Endothelial cell of umbilical vein (primary cell): ENCODE measurements around the gene SMCO2. TPM values are rescaled to one million over a fixed set of nuclear protein-coding genes. Genes with fewer than 3 reads are reported as not detected.

Experiments used
- BruUV-seq: library from RNA; stranded (reverse); fragments of 400-500 nt; replicated peaks from 2 replicates; lab custom pipeline; 2021; lab: Mats Ljungman, UMichigan
- CTCF ChIA-PET: fragments of 300-600, 350-600 bp; sonication (Branson Sonifier 250); formaldehyde crosslinking; loops from one replicate; lab custom pipeline; 2021; ENCODE audit warnings: antibody characterized with exemption, inconsistent platforms; lab: Charles Lee
- POLR2A ChIA-PET: fragments of 300-600, 350-600 bp; sonication (Branson Sonifier 250); formaldehyde crosslinking; loops from one replicate; lab custom pipeline; 2021; ENCODE audit warnings: antibody characterized with exemption, inconsistent platforms; lab: Charles Lee
- DNase-seq: peaks from one replicate; pipeline ENCODE4 v3.0.0-alpha.2; 2011; ENCODE audit warnings: low read depth, low spot score
- FAIRE-seq: peaks from 2 replicates; lab custom pipeline; 2011; peaks lifted over from hg19 to GRCh38; lab: Jason Lieb, UNC
- H2AFZ ChIP-seq: 2 replicates; pipeline ENCODE4 v1.6.0; 2012; ENCODE audit warnings: low read depth, low read length, control low read depth, inconsistent platforms
- H3K27ac ChIP-seq: 2 replicates; pipeline ENCODE4 v1.5.1; 2011; ENCODE audit warnings: low read depth, mild to moderate bottlenecking, control low read depth, low read length, moderate library complexity; ENCODE audit not compliant: insufficient read depth
- H3K27me3 ChIP-seq, 2 experiments: 2 replicates each; pipeline versions ENCODE4 v1.6.0 to v1.6.1; 2011; ENCODE audit warnings: low read length in 2 of 2, mixed read lengths in 1 of 2; ENCODE audit not compliant: control insufficient read depth in 2 of 2, insufficient read depth in 2 of 2
- H3K36me3 ChIP-seq, 2 experiments: 2 replicates in 1 of 2; 3 replicates in 1 of 2; pipeline ENCODE4 v1.5.1; 2011; ENCODE audit warnings: low read length in 2 of 2, mild to moderate bottlenecking in 1 of 2, moderate library complexity in 1 of 2; ENCODE audit not compliant: control insufficient read depth in 2 of 2, insufficient read depth in 2 of 2; ENCODE audit errors: extremely low read depth in 1 of 2
- H3K4me1 ChIP-seq: 3 replicates; pipeline ENCODE4 v1.5.1; 2011; ENCODE audit warnings: mild to moderate bottlenecking, low read length; ENCODE audit not compliant: control insufficient read depth, insufficient read depth; ENCODE audit errors: extremely low read depth
- H3K4me2 ChIP-seq: 2 replicates; pipeline ENCODE4 v1.6.1; 2011; ENCODE audit warnings: low read length, control low read depth, mixed read lengths; ENCODE audit not compliant: insufficient read depth
- H3K4me3 ChIP-seq, 3 experiments: fragments of 200-600 bp in 1 of 3; sonication (generic), shearing (Covaris generic) in 1 of 3; replicated peaks in 1 of 3; 2 replicates each; pipeline ENCODE4 v1.5.1; 2011 to 2016; ENCODE audit warnings: control low read depth in 3 of 3, low read length in 3 of 3, mild to moderate bottlenecking in 2 of 3, inconsistent platforms in 1 of 3, low read depth in 1 of 3, moderate library complexity in 1 of 3; ENCODE audit not compliant: insufficient read depth in 1 of 3
- H3K79me2 ChIP-seq: 2 replicates; pipeline ENCODE4 v1.6.0; 2012; ENCODE audit warnings: low read length, inconsistent platforms; ENCODE audit not compliant: control insufficient read depth, insufficient read depth
- H3K9ac ChIP-seq: replicated peaks from 2 replicates; pipeline ENCODE3; 2011; ENCODE audit warnings: low read length, control low read depth; ENCODE audit not compliant: insufficient read depth; ENCODE audit errors: extremely low read depth
- H3K9me1 ChIP-seq: replicated peaks from 3 replicates; pipeline ENCODE4 v1.6.0; 2011; ENCODE audit warnings: mild to moderate bottlenecking, low read length; ENCODE audit not compliant: control insufficient read depth, insufficient read depth; ENCODE audit errors: extremely low read depth
- H3K9me3 ChIP-seq: replicated peaks from 2 replicates; pipeline ENCODE4 v1.5.1; 2012; ENCODE audit warnings: low read length, inconsistent platforms; ENCODE audit not compliant: control insufficient read depth, insufficient read depth
- H4K20me1 ChIP-seq: replicated peaks from 2 replicates; pipeline ENCODE3; 2011; ENCODE audit warnings: mild to moderate bottlenecking, low read length; ENCODE audit not compliant: control insufficient read depth, insufficient read depth; ENCODE audit errors: extremely low read depth
- EZH2 ChIP-seq: IDR thresholded peaks from 2 replicates; pipeline ENCODE4 v1.6.1; 2012; ENCODE audit warnings: borderline replicate concordance, low read depth, mild to moderate bottlenecking, moderate library complexity, low read length, inconsistent platforms; ENCODE audit not compliant: severe bottlenecking
- dilution Hi-C: fragments of 300-500 bp; cut with MboI; formaldehyde crosslinking; loops from one replicate; pipeline ENCODE4 v1.15.0; 2019; ENCODE audit warnings: low sequenced_read_pairs; ENCODE audit not compliant: extremely low pct_ligation_motif_present
- intact Hi-C: fragments of 100-400 bp; cut with micrococcal nuclease; formaldehyde crosslinking; loops from one replicate; pipeline ENCODE4 v1.10.0; 2022
- polyA plus RNA-seq, 4 experiments: library from polyadenylated mRNA; depleted of rRNA in 3 of 4; stranded (reverse) in 3 of 4; unstranded in 1 of 4; fragments of >200 nt; gene quantifications; 2 replicates each; pipeline versions ENCODE4 v1.2.1 to v1.2.3, GENCODE V29; 2011 to 2012; ENCODE audit warnings: missing spikeins in 1 of 4
- total RNA-seq: library from RNA; stranded (reverse); gene quantifications from 2 replicates; pipeline ENCODE4 v1.2.3, GENCODE V29; 2021
- TF ChIP-seq, protein P1 (sequence below), 2 donors: IDR thresholded peaks; 1 replicate in 1 of 2; 2 replicates in 1 of 2; pipeline ENCODE4 v1.5.1; 2011; ENCODE audit warnings: low read length in 2 of 2, mild to moderate bottlenecking in 2 of 2, moderate library complexity in 2 of 2, control low read depth in 1 of 2, inconsistent platforms in 1 of 2, low read depth in 1 of 2; ENCODE audit not compliant: insufficient read depth in 1 of 2; ENCODE audit errors: extremely low read depth in 1 of 2

The SMCO2 gene
- total and polyA plus RNA-seq, 2 donors (not counting 3 experiments of a cell fraction or from before 2014, with no cell fraction given): 0.33 to 0.49 TPM

DNA sequence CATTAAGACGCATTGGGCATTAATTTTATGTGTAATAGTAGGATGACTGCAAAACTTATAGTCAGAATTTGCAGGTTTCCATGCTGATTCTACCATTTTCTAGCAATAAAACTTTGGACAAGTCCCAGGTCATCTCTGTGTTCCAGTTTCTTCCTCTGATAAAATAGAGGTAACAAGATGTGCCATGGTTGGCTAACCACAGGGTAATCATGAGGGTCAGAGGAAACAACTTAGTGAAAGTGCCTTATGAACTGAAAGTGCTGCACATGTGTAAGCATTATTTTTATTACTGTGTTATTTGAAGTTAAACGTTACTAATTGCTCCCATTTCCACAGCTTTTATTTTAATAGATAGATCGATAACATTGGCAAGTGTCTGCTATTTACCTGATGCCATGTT is 21.1 kb downstream of the SMCO2 start:
- Histone ChIP-seq H3K9ac (no peak overlapping the region), H3K79me2 (no peaks in the 10 kb centered on the region), H4K20me1 (no peaks in the 10 kb centered on the region), H3K4me2 (no peak overlapping the region), H3K27me3 (no peaks in the 10 kb centered on the region), H3K9me1 (no peaks in the 10 kb centered on the region), H3K9me3 (no peaks in the 10 kb centered on the region), H3K4me3 (no peak overlapping the region), H3K27ac (no peak overlapping the region), H3K4me1 (peaks cover 10% of the 10 kb centered on the region), H3K36me3 (no peaks in the 10 kb centered on the region), H2AFZ (no peak overlapping the region)
- FAIRE-seq (no peak), DNase-seq (no peak)
- ChIA-PET CTCF (no interaction called here), POLR2A (no interaction called here)
- dilution Hi-C loops (no loop called here), intact Hi-C loops (no loop called here)
- BruUV-seq: no TSS peak
- TF ChIP-seq EZH2: no peak
- TF ChIP-seq, protein P1, sequence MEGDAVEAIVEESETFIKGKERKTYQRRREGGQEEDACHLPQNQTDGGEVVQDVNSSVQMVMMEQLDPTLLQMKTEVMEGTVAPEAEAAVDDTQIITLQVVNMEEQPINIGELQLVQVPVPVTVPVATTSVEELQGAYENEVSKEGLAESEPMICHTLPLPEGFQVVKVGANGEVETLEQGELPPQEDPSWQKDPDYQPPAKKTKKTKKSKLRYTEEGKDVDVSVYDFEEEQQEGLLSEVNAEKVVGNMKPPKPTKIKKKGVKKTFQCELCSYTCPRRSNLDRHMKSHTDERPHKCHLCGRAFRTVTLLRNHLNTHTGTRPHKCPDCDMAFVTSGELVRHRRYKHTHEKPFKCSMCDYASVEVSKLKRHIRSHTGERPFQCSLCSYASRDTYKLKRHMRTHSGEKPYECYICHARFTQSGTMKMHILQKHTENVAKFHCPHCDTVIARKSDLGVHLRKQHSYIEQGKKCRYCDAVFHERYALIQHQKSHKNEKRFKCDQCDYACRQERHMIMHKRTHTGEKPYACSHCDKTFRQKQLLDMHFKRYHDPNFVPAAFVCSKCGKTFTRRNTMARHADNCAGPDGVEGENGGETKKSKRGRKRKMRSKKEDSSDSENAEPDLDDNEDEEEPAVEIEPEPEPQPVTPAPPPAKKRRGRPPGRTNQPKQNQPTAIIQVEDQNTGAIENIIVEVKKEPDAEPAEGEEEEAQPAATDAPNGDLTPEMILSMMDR (IDR thresholded peaks at IDR 0.05; ENCODE audit: extremely low read depth in 1 of 2, insufficient read depth in 1 of 2, low read depth in 1 of 2, low read length in 2 of 2): no peak

GRCh38 chr12:27468241-27468640 is 21.7 kb downstream of the SMCO2 start:
- Histone ChIP-seq H3K9me1 (no peaks in the 10 kb centered on the region), H3K36me3 (no peaks in the 10 kb centered on the region), H3K9ac (no peak overlapping the region), H3K79me2 (no peaks in the 10 kb centered on the region), H4K20me1 (no peaks in the 10 kb centered on the region), H3K27me3 (no peaks in the 10 kb centered on the region), H3K27ac (no peak overlapping the region), H3K9me3 (no peaks in the 10 kb centered on the region), H3K4me2 (no peak overlapping the region), H3K4me3 (no peak overlapping the region), H2AFZ (no peak overlapping the region), H3K4me1 (peaks cover 4% of the 10 kb centered on the region)
- no peak for FAIRE-seq
- BruUV-seq: no TSS peak
- TF ChIP-seq, protein P1 (IDR thresholded peaks at IDR 0.05; ENCODE audit: extremely low read depth in 1 of 2, insufficient read depth in 1 of 2, low read depth in 1 of 2, low read length in 2 of 2): no peak
- TF ChIP-seq EZH2: no peak
- CTCF ChIA-PET: no interaction called here
- no peak for DNase-seq
- intact Hi-C loops (no loop called here), dilution Hi-C loops (no loop called here)
- POLR2A ChIA-PET: no interaction called here
